ENCODE measurements around the gene SFMBT2.
"Not testable (repeated sequence)": the region's sequence is repeated elsewhere in the genome, so short reads cannot be mapped to it uniquely, and the experiment has no call there.

SFMBT2 gene

GRCh38 chr10:7199152-7199760 lies 211.6 kb downstream of the SFMBT2 start:
- no peak for TF ChIP-seq ZNF274 (IDR thresholded peaks at IDR 0.05; ENCODE audit: low read depth, low read length)
- H3K4me3 ChIP-seq (ENCODE audit: low read length), result no peak overlapping the region

DNA sequence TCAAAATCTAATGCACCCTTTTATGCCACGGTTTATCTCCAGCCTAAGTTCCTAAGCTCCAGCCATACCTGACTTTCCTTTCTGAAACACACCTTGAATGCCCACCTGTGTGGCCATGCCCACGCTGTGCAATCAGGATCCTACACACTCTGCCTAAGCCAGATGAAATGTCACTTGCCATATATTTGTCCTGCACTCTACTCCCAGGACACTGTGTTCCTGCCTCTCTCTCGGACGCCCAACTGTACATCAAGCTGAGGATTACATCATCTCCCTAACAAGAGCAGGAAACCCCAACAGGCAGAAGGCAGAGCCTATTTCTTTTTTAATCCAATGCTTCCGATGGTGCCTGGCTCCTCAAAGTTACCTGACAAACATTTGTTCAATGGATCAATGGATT lies 214.6 kb downstream of the SFMBT2 start:
- H3K4me3 ChIP-seq (ENCODE audit: low read length), result no peak overlapping the region
- TF ChIP-seq ZNF274 (IDR thresholded peaks at IDR 0.05; ENCODE audit: low read depth, low read length), result no peak

DNA sequence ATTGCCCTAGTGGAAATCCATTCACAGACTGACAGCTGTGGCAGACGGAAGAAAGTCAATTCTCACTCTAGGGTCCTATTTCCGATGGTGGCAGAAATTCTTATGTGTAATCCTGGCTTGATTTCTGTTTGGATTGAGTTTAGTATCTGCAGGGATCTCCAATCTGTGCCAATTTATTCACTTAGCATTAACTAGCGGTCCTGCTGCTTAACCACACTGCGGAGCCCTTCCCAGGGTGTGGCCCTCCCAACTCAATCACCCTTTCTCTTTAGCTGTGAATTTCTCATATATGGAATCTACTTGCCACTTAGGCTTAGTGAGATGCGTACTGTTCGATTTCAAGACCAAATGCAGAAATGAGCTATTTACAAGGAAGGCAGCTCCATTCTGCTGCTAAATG lies 215.7 kb downstream of the SFMBT2 start:
- no peak for TF ChIP-seq ZNF274 (IDR thresholded peaks at IDR 0.05; ENCODE audit: low read depth, low read length)
- H3K4me3 ChIP-seq (ENCODE audit: low read length), result no peak overlapping the region

DNA sequence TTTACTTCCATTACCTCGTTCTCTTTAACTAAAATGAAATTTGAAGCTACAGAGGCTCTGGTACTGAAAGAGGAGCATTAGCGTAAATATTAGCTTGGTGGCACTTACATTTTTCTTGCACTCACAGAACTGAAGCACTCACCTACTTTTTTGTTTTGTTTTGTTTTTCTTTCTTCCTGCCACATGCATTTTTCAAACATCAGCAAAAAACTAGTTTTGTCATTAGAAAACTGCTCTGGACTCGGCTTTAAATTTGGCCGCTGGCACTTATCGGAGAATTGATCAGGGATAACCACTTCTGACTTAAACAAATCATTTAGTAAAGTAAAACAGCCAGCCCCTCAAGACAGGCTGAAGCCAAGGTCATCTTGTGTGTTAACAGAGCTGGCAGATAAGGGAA lies 216.3 kb downstream of the SFMBT2 start:
- no peak for TF ChIP-seq ZNF274 (IDR thresholded peaks at IDR 0.05; ENCODE audit: low read depth, low read length)
- H3K4me3 ChIP-seq (ENCODE audit: low read length), result no peak overlapping the region

DNA sequence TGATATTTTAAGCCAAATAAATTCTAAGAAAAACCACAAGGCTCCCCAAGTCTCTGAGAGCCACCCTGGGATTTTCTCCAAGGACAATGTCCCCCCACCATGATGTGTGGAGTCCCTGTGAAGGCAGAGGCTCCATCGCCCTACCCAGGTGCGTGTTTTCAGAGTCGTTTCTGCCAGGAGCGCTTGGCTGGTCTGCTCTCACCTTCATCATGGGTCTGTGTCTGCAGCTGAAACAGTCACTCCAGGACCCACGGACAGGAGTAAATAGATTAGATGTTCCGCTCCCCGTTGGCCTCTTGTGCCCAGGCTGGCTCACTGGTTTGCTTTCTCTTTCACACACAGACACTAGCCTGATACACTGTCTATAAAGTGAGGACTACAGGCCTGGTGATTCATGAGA lies 217.5 kb downstream of the SFMBT2 start:
- no peak overlapping the region for H3K4me3 ChIP-seq (ENCODE audit: low read length)
- TF ChIP-seq ZNF274 (IDR thresholded peaks at IDR 0.05; ENCODE audit: low read depth, low read length), result no peak

DNA sequence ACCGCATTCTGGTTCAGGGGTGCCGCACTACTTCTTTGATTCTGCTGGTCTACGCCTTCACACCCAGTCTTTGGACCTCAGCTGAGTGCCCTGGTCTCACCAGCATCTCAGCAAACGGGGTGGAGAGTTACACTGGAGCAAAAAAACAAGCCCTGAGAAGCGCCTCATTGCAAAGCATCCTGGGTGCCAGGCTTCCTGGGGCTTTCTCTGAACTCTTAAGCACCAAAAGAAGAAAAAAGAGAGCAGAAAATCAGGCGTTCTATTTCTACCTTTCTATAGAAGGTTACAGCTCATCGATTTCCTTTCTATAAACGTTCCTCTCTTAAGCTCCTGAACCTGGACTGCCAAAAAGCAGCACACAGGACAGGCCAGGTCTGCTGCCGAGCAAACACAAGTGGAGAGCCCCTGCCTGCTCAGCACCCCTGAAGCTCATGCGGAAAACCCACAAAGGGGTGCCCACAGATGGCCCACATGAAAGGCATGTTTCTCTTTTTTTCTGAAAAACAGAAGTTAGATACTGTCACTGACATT lies 217.9 kb downstream of the SFMBT2 start:
- no peak for TF ChIP-seq ZNF274 (IDR thresholded peaks at IDR 0.05; ENCODE audit: low read depth, low read length)
- no peak overlapping the region for H3K4me3 ChIP-seq (ENCODE audit: low read length)

GRCh38 chr10:7192061-7192460 lies 218.8 kb downstream of the SFMBT2 start:
- TF ChIP-seq ZNF274 (IDR thresholded peaks at IDR 0.05; ENCODE audit: low read depth, low read length), result no peak

DNA sequence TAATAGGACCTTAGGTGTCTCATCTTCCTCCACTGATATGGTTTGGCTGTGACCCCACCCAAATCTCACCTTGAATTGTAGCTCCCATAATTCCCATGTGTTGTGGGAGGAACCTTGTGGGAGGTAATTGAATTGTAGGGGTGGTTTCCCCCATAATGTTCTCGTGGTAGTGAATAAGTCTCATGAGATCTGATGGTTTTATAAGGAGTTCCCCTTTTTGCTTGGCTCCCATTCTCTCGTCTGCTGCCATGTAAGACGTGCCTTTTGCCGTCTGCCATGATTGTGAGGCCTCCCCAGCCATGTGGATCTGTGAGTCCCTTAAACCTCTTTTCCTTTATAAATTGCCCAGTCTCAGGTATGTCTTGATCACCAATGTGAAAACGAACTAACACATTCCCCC lies 220.1 kb downstream of the SFMBT2 start:
- H3K4me3 ChIP-seq (ENCODE audit: low read length), result not testable (repeated sequence)

More at GRCh38 chr10:7192061-7192460, 218.8 kb downstream of the SFMBT2 start:
- H3K4me3 ChIP-seq (ENCODE audit: low read length), result no peak overlapping the region

GRCh38 chr10:7189909-7190308 lies 220.9 kb downstream of the SFMBT2 start:
- H3K4me3 ChIP-seq (ENCODE audit: low read length), result no peak overlapping the region
- no peak for TF ChIP-seq ZNF274 (IDR thresholded peaks at IDR 0.05; ENCODE audit: low read depth, low read length)

- no peak overlapping the region for H3K4me3 ChIP-seq (ENCODE audit: low read length)
- no peak for TF ChIP-seq ZNF274 (IDR thresholded peaks at IDR 0.05; ENCODE audit: low read depth, low read length)
These were observed 222.3 kb downstream of the SFMBT2 start for GRCh38 chr10:7188456-7189050.

- no peak overlapping the region for H3K4me3 ChIP-seq (ENCODE audit: low read length)
- no peak for TF ChIP-seq ZNF274 (IDR thresholded peaks at IDR 0.05; ENCODE audit: low read depth, low read length)
These were observed 224.3 kb downstream of the SFMBT2 start for GRCh38 chr10:7186387-7187018.

- H3K4me3 ChIP-seq (ENCODE audit: low read length), result no peak overlapping the region
- TF ChIP-seq ZNF274 (IDR thresholded peaks at IDR 0.05; ENCODE audit: low read depth, low read length), result no peak
These were observed 225.5 kb downstream of the SFMBT2 start for GRCh38 chr10:7185367-7185690.

DNA sequence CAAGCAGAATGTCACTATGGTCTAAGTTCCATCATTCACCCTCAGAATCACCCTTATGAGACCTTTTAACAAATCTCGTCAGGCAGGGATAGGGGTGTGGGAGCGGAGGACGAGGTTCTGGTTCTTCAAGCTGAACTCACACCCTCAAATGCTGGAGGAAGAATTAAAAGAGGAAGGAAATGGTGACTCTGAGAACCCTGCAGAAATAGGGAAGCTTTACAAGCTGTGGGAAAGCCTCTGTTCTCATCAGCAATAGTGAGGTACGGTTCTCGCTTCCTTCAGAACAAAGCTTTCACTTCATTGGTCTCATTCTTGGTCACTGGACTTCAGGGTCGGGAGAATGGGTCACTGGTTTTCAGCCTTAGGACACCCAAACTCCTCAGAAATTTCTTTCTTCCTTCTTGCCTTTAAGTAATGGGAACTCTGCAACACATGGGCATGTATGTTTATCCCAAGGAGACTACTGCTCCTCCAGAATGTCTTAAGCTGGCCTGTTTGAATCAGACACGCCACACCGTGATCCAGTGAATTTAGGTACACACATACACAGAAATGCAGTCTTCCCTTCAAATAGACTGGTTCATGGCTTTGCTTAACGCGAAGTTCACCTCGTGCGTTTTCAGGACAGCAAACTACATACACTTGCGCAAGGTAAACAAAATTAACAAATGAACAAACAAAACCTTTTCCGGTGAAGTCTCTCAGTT lies 226.0 kb downstream of the SFMBT2 start:
- no peak for TF ChIP-seq ZNF274 (IDR thresholded peaks at IDR 0.05; ENCODE audit: low read depth, low read length)
- H3K4me3 ChIP-seq (ENCODE audit: low read length), result no peak overlapping the region

GRCh38 chr10:7184116-7184515 lies 226.7 kb downstream of the SFMBT2 start:
- H3K4me3 ChIP-seq (ENCODE audit: low read length), result not testable (repeated sequence)

GRCh38 chr10:7182327-7182726 lies 228.5 kb downstream of the SFMBT2 start:
- H3K4me3 ChIP-seq (ENCODE audit: low read length), result not testable (repeated sequence)

Measured in GM08714 (cell line).